Progenitor cell of endocrine pancreas (in vitro differentiated cells): ENCODE data around the gene OLFML2A. TPM values are rescaled to one million over a fixed set of nuclear protein-coding genes. Genes with fewer than 3 reads are reported as not detected.

ENCODE experiments used
- DNase-seq: peaks from one replicate; pipeline ENCODE4 v3.0.0; 2021; ENCODE audit warnings: low spot score; ENCODE audit not compliant: unreplicated experiment
- H3K27ac Mint-ChIP-seq: 2 replicates; pipeline ENCODE4 v1.8.0; 2021; ENCODE audit warnings: mild to moderate bottlenecking, moderate library complexity, mixed read lengths
- H3K27me3 Mint-ChIP-seq: 2 replicates; pipeline ENCODE4 v1.8.0; 2021; ENCODE audit warnings: mixed read lengths
- H3K36me3 Mint-ChIP-seq: 2 replicates; pipeline ENCODE4 v1.8.0; 2022; ENCODE audit warnings: mixed read lengths; ENCODE audit not compliant: insufficient read depth
- H3K4me1 Mint-ChIP-seq: 2 replicates; pipeline ENCODE4 v1.8.0; 2021; ENCODE audit warnings: low read depth, mixed read lengths
- H3K4me3 Mint-ChIP-seq: 2 replicates; pipeline ENCODE4 v1.8.0; 2021; ENCODE audit warnings: low read depth, mild to moderate bottlenecking, moderate library complexity, mixed read lengths
- H3K9me3 Mint-ChIP-seq: 2 replicates; pipeline ENCODE4 v1.8.0; 2021; ENCODE audit warnings: low read depth, mixed read lengths
- total RNA-seq: library from RNA; stranded (reverse); gene quantifications from 2 replicates; pipeline ENCODE4 v1.2.1, GENCODE V29; 2021
- TF ChIP-seq, protein P1 (sequence below): fragments of 200-600 bp; sonication (generic); IDR thresholded peaks from one replicate; pipeline ENCODE4 v1.5.0; 2021; ENCODE audit warnings: antibody characterized with exemption, mild to moderate bottlenecking; ENCODE audit not compliant: unreplicated experiment

The OLFML2A gene
- total RNA-seq, 1 donor from 2014 or later = 2.5 TPM

DNA sequence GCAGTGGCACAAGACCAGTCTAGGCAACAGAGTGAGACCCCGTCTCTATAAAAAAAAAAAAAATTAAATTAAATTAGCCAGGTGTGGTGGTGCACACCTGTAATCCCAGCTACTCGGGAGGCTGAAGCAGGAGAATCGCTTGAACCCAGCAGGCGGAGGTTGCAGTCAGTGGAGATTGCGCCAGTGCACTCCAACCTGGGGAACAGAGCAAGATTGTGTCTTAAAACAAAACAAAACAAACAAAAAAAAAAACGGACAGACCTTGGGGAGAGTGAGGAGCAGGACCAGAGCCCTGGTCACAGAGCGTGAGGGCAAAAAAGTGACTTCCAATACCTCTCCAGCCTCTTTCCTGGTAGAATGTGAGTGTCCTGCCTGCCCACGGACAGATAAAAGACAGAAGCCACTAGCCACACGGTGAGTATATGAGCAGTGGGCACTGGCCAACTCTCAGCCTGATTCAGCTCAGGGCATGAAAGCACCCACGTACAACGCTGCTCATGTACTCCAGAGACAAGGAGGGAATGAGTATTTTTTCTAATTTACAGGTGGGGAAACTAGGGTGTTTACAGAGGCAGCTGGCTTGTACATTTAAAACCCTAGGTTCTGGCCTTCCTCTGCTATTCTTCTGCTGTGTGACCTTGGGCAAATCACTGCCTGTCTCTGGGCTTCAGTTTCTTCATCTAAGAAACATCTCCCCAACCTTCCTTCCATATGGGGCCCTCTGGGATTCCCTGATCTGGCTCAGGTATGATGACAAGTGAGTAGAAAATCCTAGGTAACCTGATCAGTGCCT, 1.8 kb downstream of the OLFML2A start:
- Mint-ChIP-seq H3K27me3 (peaks cover 19% of the 10 kb centered on the region), H3K9me3 (no peaks in the 10 kb centered on the region), H3K36me3 (no peaks in the 10 kb centered on the region), H3K4me1 (peaks cover 12% of the 10 kb centered on the region), H3K4me3 (peak overlapping the region; percentile 21), H3K27ac (peak overlapping the region; percentile 91)
- TF ChIP-seq, protein P1, sequence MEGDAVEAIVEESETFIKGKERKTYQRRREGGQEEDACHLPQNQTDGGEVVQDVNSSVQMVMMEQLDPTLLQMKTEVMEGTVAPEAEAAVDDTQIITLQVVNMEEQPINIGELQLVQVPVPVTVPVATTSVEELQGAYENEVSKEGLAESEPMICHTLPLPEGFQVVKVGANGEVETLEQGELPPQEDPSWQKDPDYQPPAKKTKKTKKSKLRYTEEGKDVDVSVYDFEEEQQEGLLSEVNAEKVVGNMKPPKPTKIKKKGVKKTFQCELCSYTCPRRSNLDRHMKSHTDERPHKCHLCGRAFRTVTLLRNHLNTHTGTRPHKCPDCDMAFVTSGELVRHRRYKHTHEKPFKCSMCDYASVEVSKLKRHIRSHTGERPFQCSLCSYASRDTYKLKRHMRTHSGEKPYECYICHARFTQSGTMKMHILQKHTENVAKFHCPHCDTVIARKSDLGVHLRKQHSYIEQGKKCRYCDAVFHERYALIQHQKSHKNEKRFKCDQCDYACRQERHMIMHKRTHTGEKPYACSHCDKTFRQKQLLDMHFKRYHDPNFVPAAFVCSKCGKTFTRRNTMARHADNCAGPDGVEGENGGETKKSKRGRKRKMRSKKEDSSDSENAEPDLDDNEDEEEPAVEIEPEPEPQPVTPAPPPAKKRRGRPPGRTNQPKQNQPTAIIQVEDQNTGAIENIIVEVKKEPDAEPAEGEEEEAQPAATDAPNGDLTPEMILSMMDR = no peak
- DNase-seq = no peak

GRCh38 chr9:124779368-124780059, 2.6 kb downstream of the OLFML2A start:
- Mint-ChIP-seq H3K27ac (peak overlapping the region; percentile 91), H3K27me3 (peaks cover 19% of the 10 kb centered on the region), H3K4me1 (peaks cover 12% of the 10 kb centered on the region), H3K4me3 (no peak overlapping the region), H3K36me3 (no peaks in the 10 kb centered on the region), H3K9me3 (no peaks in the 10 kb centered on the region)
- no peak for DNase-seq
- TF ChIP-seq, protein P1 = no peak

DNA sequence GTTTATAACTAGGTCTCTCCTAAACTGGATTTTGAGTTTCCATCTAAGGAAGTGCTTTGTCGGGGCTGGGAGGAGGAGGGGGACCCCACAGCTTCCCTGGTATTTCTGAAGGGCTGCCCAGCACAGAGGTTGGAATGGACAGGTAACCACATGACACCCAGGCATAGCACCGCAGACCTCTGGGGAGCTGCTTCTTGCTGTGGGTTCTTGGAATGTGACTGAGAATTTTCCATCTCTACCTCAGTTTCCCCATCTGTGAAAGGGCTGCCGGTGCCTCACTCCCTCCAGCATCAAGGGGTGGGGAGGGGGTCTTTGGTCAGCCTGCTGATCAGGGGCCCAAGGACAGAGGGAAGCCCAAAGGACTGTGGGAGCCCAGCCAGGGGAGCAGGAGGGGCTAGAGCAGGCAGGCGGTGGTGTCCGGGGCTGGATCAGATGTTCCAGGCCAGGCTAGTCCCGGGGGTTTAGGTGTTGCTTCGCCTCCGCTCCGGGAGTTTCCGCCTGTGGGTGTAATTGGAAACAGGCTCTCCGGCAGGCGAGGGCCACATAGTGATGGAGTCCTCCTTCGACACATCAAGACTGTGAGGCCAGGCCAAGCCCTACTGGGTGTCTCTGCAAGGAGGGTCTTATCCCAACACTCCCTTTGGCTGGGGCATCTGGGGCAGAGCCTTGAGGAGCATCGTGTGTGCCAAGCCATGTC, 3.3 kb downstream of the OLFML2A start:
- Mint-ChIP-seq H3K27me3 (peaks cover 19% of the 10 kb centered on the region), H3K9me3 (no peaks in the 10 kb centered on the region), H3K36me3 (no peaks in the 10 kb centered on the region), H3K4me3 (no peak overlapping the region), H3K27ac (peak overlapping the region; percentile 80), H3K4me1 (peaks cover 12% of the 10 kb centered on the region)
- TF ChIP-seq, protein P1 = no peak
- DNase-seq = no peak

GRCh38 chr9:124780757-124781151, 3.8 kb downstream of the OLFML2A start:
- Mint-ChIP-seq H3K27ac (no peak overlapping the region), H3K4me1 (peaks cover 12% of the 10 kb centered on the region)

More at GRCh38 chr9:124780757-124781151, 3.8 kb downstream of the OLFML2A start:
- no peaks in the 10 kb centered on the region for H3K36me3 Mint-ChIP-seq
- peaks cover 17% of the 10 kb centered on the region for H3K27me3 Mint-ChIP-seq
- DNase-seq = no peak
- H3K9me3 Mint-ChIP-seq = no peaks in the 10 kb centered on the region
- no peak overlapping the region for H3K4me3 Mint-ChIP-seq
- TF ChIP-seq, protein P1 = no peak
